Central memory CD8-positive, alpha-beta T cell (primary cell): ENCODE measurements around the gene PLCG2.
"Not testable (repeated sequence)": the region's sequence is repeated elsewhere in the genome, so short reads cannot be mapped to it uniquely, and the experiment has no call there.

Experiments used
- ATAC-seq: fragments of 150-1000 bp; cut with Tn5 transposase; replicated peaks from 2 replicates; pipeline ENCODE4 v1.10.0; 2022; ENCODE audit warnings: mild to moderate bottlenecking, moderate FRiP score, moderate number of reproducible peaks; ENCODE audit not compliant: poor library complexity, severe bottlenecking; ENCODE audit errors: extremely low read depth
- DNase-seq, 2 donors: peaks; one replicate each; pipeline ENCODE4 v3.0.0; 2021; ENCODE audit warnings: low spot score in 2 of 2
- H3K27ac Mint-ChIP-seq: one replicate; pipeline ENCODE4 v1.8.0; 2022; ENCODE audit warnings: low read depth, mild to moderate bottlenecking, moderate library complexity, mixed read lengths
- H3K27me3 Mint-ChIP-seq: one replicate; pipeline ENCODE4 v1.8.0; 2022; ENCODE audit warnings: mixed read lengths
- H3K36me3 Mint-ChIP-seq: one replicate; pipeline ENCODE4 v1.8.0; 2022; ENCODE audit warnings: mild to moderate bottlenecking, moderate library complexity, mixed read lengths; ENCODE audit not compliant: insufficient read depth
- H3K4me1 Mint-ChIP-seq: one replicate; pipeline ENCODE4 v1.8.0; 2022; ENCODE audit warnings: mixed read lengths
- H3K4me3 Mint-ChIP-seq: one replicate; pipeline ENCODE4 v1.8.0; 2022; ENCODE audit warnings: mild to moderate bottlenecking, moderate library complexity, mixed read lengths
- H3K9me3 Mint-ChIP-seq: one replicate; pipeline ENCODE4 v1.8.0; 2022; ENCODE audit warnings: mixed read lengths

The PLCG2 gene

GRCh38 chr16:81762322-81762721, 16.8 kb upstream of the PLCG2 start:
- not testable (repeated sequence) for DNase-seq, H3K4me3 Mint-ChIP-seq, H3K27me3 Mint-ChIP-seq, H3K9me3 Mint-ChIP-seq, H3K4me1 Mint-ChIP-seq, H3K36me3 Mint-ChIP-seq, H3K27ac Mint-ChIP-seq, ATAC-seq

DNA sequence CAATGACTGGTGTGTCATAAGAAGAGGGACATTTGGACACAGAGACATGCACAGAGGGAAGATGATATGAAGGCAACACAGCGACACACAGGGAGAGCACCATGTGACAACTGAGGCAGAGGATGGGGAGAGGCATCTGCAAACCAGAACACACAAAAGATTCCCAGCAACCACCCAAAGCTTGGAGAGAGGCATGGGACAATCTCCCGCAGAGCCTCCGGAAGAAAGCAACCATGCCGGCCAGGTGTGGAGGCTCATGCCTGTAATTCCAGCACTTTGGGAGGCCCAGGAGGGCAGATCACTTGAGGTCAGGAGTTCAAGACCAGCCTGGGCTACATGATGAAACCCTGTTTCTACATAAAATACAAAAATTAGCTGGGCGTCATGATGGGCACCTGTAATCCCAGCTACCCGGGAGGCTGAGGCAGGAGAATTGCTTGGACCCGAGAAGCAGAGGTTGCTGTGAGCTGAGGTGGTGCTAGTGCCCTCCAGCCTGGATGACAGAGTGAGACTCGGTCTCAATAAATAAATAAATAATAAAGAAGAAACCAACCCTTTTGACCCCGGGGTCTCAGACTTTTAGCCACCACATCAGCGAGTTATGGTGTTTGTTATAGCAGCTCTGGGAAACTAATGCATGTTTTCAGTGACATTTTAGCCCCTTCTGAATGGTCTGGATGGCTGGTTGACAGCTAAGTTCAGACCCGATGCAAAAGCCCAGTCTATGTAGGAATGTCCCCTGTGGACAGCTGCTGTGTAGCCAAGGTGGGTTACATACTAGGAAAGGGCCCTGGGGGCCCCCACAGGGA, 13.8 kb upstream of the PLCG2 start:
- H3K9me3 Mint-ChIP-seq: no peaks in the 10 kb centered on the region
- no peak overlapping the region for H3K4me3 Mint-ChIP-seq
- peaks cover 6% of the 10 kb centered on the region for H3K4me1 Mint-ChIP-seq
- ATAC-seq (no peak), DNase-seq (no peak)
- no peaks in the 10 kb centered on the region for H3K27me3 Mint-ChIP-seq
- no peak overlapping the region for H3K27ac Mint-ChIP-seq
- H3K36me3 Mint-ChIP-seq: no peaks in the 10 kb centered on the region

GRCh38 chr16:81765969-81766368, 13.1 kb upstream of the PLCG2 start:
- H3K27ac Mint-ChIP-seq: no peak overlapping the region
- no peak for ATAC-seq
- H3K4me3 Mint-ChIP-seq: no peak overlapping the region
- no peak for DNase-seq
- no peaks in the 10 kb centered on the region for H3K27me3 Mint-ChIP-seq
- no peaks in the 10 kb centered on the region for H3K9me3 Mint-ChIP-seq
- H3K36me3 Mint-ChIP-seq: no peaks in the 10 kb centered on the region
- H3K4me1 Mint-ChIP-seq: peaks cover 10% of the 10 kb centered on the region

GRCh38 chr16:81767987-81768592, 11.0 kb upstream of the PLCG2 start:
- Mint-ChIP-seq H3K27ac (no peak overlapping the region), H3K36me3 (no peaks in the 10 kb centered on the region), H3K4me1 (peaks cover 17% of the 10 kb centered on the region), H3K9me3 (no peaks in the 10 kb centered on the region), H3K4me3 (no peak overlapping the region), H3K27me3 (no peaks in the 10 kb centered on the region)
- ATAC-seq (no peak), DNase-seq (no peak)

DNA sequence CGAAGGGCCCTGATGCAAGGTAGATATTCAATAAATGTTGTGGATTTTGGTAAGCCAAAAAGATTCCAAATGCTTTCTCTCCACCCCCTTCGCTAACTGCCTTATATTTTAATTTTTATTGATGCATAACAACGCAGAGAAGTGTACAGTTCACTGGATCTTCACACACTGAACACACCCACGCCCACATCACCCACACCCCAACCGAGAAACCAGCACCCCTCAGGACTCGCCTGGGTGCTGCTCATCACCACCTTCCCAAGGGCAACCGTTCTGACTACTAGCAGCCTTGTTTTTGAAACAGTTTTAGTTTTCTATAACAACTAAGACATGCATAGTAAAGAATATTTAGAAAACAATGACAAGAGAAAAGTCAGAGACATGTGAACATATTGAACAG, 9.1 kb upstream of the PLCG2 start:
- Mint-ChIP-seq H3K27me3 (no peaks in the 10 kb centered on the region), H3K27ac (peak overlapping the region; percentile 67), H3K4me1 (peaks cover 17% of the 10 kb centered on the region), H3K36me3 (no peaks in the 10 kb centered on the region), H3K9me3 (no peaks in the 10 kb centered on the region), H3K4me3 (peak overlapping the region; percentile 56)
- ATAC-seq (peak; percentile 25), DNase-seq (no peak)

- Mint-ChIP-seq H3K9me3 (no peaks in the 10 kb centered on the region), H3K27me3 (no peaks in the 10 kb centered on the region), H3K4me1 (peaks cover 22% of the 10 kb centered on the region), H3K27ac (no peak overlapping the region), H3K4me3 (no peak overlapping the region), H3K36me3 (no peaks in the 10 kb centered on the region)
- DNase-seq (no peak), ATAC-seq (no peak)
Measured at GRCh38 chr16:81774348-81774747, 4.7 kb upstream of the PLCG2 start.

- Mint-ChIP-seq H3K27me3 (no peaks in the 10 kb centered on the region), H3K4me3 (no peak overlapping the region), H3K4me1 (peaks cover 24% of the 10 kb centered on the region), H3K27ac (no peak overlapping the region), H3K36me3 (peaks cover 3% of the 10 kb centered on the region), H3K9me3 (no peaks in the 10 kb centered on the region)
- ATAC-seq (no peak), DNase-seq (no peak)
Measured at GRCh38 chr16:81775570-81775969, 3.5 kb upstream of the PLCG2 start.

DNA sequence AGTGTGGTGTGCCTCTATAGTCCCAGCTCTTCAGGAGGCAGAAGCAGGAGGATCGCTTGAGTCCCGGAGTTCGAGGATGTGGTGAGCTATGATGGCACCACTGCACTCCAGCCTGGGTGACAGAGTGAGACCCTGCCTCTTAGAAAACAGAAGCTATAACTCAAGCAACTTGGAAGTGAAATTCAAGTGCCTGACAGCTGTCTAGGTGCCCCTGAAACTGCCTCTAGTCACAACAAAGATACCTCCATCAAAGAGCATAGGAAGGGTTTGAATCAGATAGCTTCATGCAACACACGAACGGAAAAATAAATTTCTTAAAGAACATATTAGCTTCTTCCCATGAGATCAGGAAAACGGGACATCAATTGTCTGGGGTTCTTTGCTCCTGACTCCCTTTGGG, 860 bp upstream of the PLCG2 start:
- peaks cover 3% of the 10 kb centered on the region for H3K36me3 Mint-ChIP-seq
- H3K4me3 Mint-ChIP-seq: peak overlapping the region; percentile 82
- H3K9me3 Mint-ChIP-seq: no peaks in the 10 kb centered on the region
- no peak for DNase-seq
- peak overlapping the region; percentile 51 for H3K27ac Mint-ChIP-seq
- no peaks in the 10 kb centered on the region for H3K27me3 Mint-ChIP-seq
- H3K4me1 Mint-ChIP-seq: peaks cover 23% of the 10 kb centered on the region
- no peak for ATAC-seq

DNA sequence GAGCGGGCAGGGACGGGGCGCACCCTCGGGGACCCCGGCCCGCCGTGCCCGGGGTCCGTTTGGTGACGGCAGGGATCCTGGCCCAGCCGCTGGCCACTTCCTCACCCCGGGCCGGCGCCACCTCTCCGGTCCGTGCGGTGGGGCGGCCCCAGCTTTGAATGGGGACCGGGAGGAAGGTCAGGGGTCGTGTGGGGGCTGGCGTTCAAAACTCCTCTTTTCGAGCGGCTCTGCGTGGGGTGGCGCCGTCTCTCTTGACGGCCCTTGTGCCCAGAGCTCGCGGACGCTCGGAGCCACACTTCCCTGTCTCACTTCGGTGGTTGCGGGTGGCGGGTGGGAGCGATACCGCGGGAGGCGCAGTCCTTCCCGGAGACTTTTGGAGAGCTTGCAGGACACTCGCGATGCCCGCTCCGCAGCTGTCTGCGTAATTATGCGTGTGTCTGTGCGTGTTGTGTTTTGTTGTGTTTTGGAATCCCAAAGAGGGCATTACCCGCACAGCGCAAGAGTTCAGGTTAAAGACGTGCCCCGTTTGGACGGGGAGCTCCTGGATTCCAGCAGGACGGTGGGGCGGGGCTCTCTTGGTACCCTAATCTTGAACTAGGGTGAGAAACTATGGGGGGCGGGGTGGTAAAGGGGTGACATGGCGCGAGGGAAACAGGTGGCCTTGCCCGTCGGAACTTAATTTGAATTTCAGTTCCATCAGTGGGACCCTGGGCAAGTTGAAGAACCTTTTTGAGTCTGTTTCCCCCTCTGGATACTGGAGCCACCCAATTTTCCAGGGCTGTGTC, 637 bp downstream of the PLCG2 start:
- Mint-ChIP-seq H3K27ac (peak overlapping the region; percentile 83), H3K36me3 (peaks cover 3% of the 10 kb centered on the region), H3K4me3 (peak overlapping the region; percentile 88), H3K4me1 (peaks cover 38% of the 10 kb centered on the region), H3K9me3 (no peaks in the 10 kb centered on the region), H3K27me3 (no peaks in the 10 kb centered on the region)
- peak; percentile 39 for ATAC-seq
- DNase-seq: peak in 1 of 2 donors; percentile 13

DNA sequence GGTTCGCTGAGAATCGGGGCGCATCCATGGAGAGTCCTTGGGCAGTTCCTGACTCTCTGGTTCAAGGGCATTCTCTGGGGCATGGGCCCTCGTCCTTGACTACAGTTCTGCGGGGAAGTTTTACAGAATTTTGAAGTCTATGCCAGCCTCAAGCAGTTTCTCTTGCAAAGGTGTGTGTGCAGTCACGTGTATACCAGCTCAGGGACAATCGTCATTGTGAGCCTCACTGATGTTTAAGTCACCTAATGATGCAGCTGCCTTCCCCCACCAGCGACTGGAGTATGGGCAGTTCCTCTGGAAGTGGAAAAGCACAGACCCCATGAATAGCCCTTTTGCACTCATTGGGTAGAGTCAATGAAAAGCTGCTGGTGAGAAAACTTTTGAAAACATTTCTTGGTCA, 1.3 kb downstream of the PLCG2 start:
- Mint-ChIP-seq H3K4me3 (peak overlapping the region; percentile 88), H3K4me1 (peaks cover 44% of the 10 kb centered on the region), H3K27ac (no peak overlapping the region), H3K36me3 (peaks cover 3% of the 10 kb centered on the region), H3K27me3 (no peaks in the 10 kb centered on the region), H3K9me3 (no peaks in the 10 kb centered on the region)
- no peak for DNase-seq
- no peak for ATAC-seq

- H3K36me3 Mint-ChIP-seq: peaks cover 8% of the 10 kb centered on the region
- no peaks in the 10 kb centered on the region for H3K27me3 Mint-ChIP-seq
- DNase-seq (no peak), ATAC-seq (no peak)
- H3K4me1 Mint-ChIP-seq: peaks cover 47% of the 10 kb centered on the region
- H3K27ac Mint-ChIP-seq: no peak overlapping the region
- no peak overlapping the region for H3K4me3 Mint-ChIP-seq
- no peaks in the 10 kb centered on the region for H3K9me3 Mint-ChIP-seq
Measured at GRCh38 chr16:81782236-81782635, 3.1 kb downstream of the PLCG2 start.

DNA sequence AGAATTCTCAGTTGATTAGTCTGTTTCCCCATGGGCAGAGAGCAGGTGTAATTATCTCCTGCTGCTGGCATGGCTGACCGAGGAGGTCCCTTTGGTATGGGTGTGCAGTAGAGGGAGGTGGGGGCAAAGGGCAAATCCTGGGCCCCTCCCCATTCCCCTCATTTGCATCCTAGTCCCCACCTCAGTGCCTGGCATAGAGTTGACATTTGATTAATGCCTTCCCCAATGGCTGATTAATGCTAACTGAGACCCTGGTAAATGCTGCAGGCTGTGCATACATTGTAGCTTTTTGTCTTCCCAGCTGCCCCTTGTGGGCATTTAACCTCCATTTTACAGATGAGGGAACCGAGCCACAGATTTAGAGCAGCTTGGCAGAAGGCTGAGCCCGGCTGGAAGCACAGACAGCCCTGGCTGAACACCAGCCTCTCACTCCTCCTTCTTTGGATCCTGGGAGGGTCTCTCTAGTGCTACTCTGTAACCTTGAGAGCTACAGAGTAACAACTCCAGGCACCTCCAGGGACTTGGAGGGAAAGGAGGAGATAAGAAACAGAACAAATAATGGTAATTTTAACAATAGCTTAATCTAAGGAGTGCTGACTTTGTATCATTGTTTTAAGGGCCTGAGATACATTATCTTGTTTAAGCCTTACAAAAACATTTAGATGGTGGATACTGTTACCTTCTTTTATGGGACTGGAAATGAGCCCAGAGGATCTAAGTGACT, 5.1 kb downstream of the PLCG2 start:
- Mint-ChIP-seq H3K9me3 (no peaks in the 10 kb centered on the region), H3K36me3 (peaks cover 9% of the 10 kb centered on the region), H3K4me3 (peak overlapping the region; percentile 7), H3K4me1 (peaks cover 42% of the 10 kb centered on the region), H3K27me3 (no peaks in the 10 kb centered on the region), H3K27ac (peak overlapping the region; percentile 91)
- DNase-seq (no peak), ATAC-seq (no peak)
